BLaER1 (cell line): ENCODE measurements around the gene CMTM5.
"Not testable (repeated sequence)": the region's sequence is repeated elsewhere in the genome, so short reads cannot be mapped to it uniquely, and the experiment has no call there.

Experiments used
- H3K27ac ChIP-seq: shearing (Covaris generic); formaldehyde crosslinking; 2 replicates; pipeline ENCODE4 v1.8.1; 2022
- H3K27me3 ChIP-seq: shearing (Covaris generic); formaldehyde crosslinking; 2 replicates; pipeline ENCODE4 v1.8.1; 2022
- H3K36me3 ChIP-seq: shearing (Covaris generic); formaldehyde crosslinking; 2 replicates; pipeline ENCODE4 v1.8.1; 2022
- H3K4me1 ChIP-seq: shearing (Covaris generic); formaldehyde crosslinking; 2 replicates; pipeline ENCODE4 v1.8.1; 2022
- H3K4me2 ChIP-seq: shearing (Covaris generic); formaldehyde crosslinking; 2 replicates; pipeline ENCODE4 v1.8.1; 2022
- H3K4me3 ChIP-seq: shearing (Covaris generic); formaldehyde crosslinking; 2 replicates; pipeline ENCODE4 v1.8.1; 2022
- H3K9ac ChIP-seq: shearing (Covaris generic); formaldehyde crosslinking; 2 replicates; pipeline ENCODE4 v1.8.1; 2022
- H3K9me3 ChIP-seq: shearing (Covaris generic); formaldehyde crosslinking; 2 replicates; pipeline ENCODE4 v1.8.1; 2022
- H4K20me1 ChIP-seq: shearing (Covaris generic); formaldehyde crosslinking; 2 replicates; pipeline ENCODE4 v1.8.1; 2022
- Cebpa-rat ChIP-seq: shearing (Covaris generic); IDR thresholded peaks from 2 replicates; pipeline ENCODE4 v1.8.1; 2022

The CMTM5 gene

GRCh38 chr14:23384364-23385080 is 7.7 kb downstream of the CMTM5 start:
- Histone ChIP-seq H3K9me3 (no peaks in the 10 kb centered on the region), H3K27ac (no peak overlapping the region)
- TF ChIP-seq Cebpa-rat: no peak

GRCh38 chr14:23385244-23385641 is 8.4 kb downstream of the CMTM5 start:
- Histone ChIP-seq H3K9ac (no peak overlapping the region), H3K9me3 (no peaks in the 10 kb centered on the region), H3K36me3 (no peaks in the 10 kb centered on the region), H3K4me2 (no peak overlapping the region), H3K27ac (no peak overlapping the region), H3K4me3 (no peak overlapping the region), H4K20me1 (no peaks in the 10 kb centered on the region), H3K27me3 (peaks cover 6% of the 10 kb centered on the region; the same call in 1 of the 2 replicates), H3K4me1 (peaks cover 20% of the 10 kb centered on the region)
- TF ChIP-seq Cebpa-rat: no peak

More at GRCh38 chr14:23384364-23385080, 7.7 kb downstream of the CMTM5 start:
- H3K9ac ChIP-seq: no peak overlapping the region
- no peak overlapping the region for H3K4me2 ChIP-seq
- H3K27me3 ChIP-seq: peaks cover 6% of the 10 kb centered on the region; the same call in 1 of the 2 replicates
- no peaks in the 10 kb centered on the region for H3K36me3 ChIP-seq
- H4K20me1 ChIP-seq: no peaks in the 10 kb centered on the region
- peaks cover 28% of the 10 kb centered on the region for H3K4me1 ChIP-seq
- H3K4me3 ChIP-seq: no peak overlapping the region

DNA sequence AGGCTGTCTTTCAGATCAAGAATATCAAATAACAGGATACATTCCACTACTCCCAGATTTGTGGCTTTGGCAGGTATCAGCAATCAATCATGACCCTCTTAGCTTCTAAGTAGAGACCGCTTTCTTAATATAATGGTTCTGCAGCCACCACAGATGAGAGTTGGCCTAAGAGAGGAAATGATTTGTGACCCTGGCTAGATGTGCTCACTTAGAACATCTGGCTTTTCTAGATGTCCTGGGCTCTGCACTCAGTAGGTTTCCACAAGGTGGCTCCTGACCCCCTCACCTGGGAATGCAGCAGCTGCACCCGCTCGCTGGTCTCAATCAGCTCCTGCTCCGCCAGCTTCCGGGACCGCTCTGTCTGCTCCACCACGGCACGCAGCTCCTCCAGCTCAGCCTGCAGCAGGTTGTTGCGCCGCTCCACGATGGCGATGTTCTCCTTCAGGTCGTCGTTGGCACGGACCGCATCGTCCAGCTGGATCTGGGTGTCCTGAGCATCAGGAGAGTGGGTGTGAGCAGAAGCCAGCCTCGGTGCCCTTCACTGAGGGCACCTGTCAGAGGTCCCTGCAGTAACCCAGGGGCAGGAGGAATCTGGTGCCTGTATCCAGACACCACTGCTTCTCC is 8.9 kb downstream of the CMTM5 start:
- H3K36me3 ChIP-seq: no peaks in the 10 kb centered on the region
- H3K27me3 ChIP-seq: peaks cover 6% of the 10 kb centered on the region; the same call in 1 of the 2 replicates
- TF ChIP-seq Cebpa-rat: no peak
- no peak overlapping the region for H3K9ac ChIP-seq
- no peaks in the 10 kb centered on the region for H4K20me1 ChIP-seq
- no peak overlapping the region for H3K4me3 ChIP-seq
- no peaks in the 10 kb centered on the region for H3K9me3 ChIP-seq
- H3K27ac ChIP-seq: no peak overlapping the region
- no peak overlapping the region for H3K4me2 ChIP-seq
- H3K4me1 ChIP-seq: peaks cover 20% of the 10 kb centered on the region

DNA sequence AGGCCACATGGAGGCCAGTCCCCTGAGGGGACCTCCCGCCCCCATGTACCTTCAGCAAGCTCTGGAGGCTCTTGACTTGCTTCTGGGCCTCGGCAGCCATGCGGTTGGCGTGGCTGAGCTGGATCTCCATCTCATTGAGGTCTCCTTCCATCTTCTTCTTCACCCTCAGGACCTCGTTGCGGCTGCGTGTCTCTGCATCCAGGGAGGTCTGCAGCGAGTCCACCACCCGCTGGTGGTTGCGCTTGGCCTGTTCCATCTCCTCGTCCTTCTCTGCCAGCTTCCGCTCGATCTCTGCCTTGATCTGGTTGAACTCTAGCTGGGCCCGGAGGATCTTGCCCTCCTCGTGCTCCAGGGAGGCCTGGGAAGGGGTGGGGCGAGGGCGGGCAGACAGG is 9.4 kb downstream of the CMTM5 start:
- not testable (repeated sequence) for H3K9ac ChIP-seq, H3K4me3 ChIP-seq, H3K27me3 ChIP-seq, H3K4me2 ChIP-seq, H4K20me1 ChIP-seq, H3K27ac ChIP-seq, H3K36me3 ChIP-seq, H3K9me3 ChIP-seq
- H3K4me1 ChIP-seq: peaks cover 16% of the 10 kb centered on the region

GRCh38 chr14:23386999-23387398 is 10.2 kb downstream of the CMTM5 start:
- Histone ChIP-seq H3K4me2 (no peak overlapping the region), H3K9ac (no peak overlapping the region), H3K27me3 (0 out of 2 replicates have a peak, but pooled peaks cover 6% of the 10 kb centered on the region), H3K27ac (no peak overlapping the region), H4K20me1 (no peaks in the 10 kb centered on the region), H3K9me3 (no peaks in the 10 kb centered on the region), H3K4me1 (peaks cover 9% of the 10 kb centered on the region), H3K36me3 (no peaks in the 10 kb centered on the region), H3K4me3 (no peak overlapping the region)
- TF ChIP-seq Cebpa-rat: no peak

DNA sequence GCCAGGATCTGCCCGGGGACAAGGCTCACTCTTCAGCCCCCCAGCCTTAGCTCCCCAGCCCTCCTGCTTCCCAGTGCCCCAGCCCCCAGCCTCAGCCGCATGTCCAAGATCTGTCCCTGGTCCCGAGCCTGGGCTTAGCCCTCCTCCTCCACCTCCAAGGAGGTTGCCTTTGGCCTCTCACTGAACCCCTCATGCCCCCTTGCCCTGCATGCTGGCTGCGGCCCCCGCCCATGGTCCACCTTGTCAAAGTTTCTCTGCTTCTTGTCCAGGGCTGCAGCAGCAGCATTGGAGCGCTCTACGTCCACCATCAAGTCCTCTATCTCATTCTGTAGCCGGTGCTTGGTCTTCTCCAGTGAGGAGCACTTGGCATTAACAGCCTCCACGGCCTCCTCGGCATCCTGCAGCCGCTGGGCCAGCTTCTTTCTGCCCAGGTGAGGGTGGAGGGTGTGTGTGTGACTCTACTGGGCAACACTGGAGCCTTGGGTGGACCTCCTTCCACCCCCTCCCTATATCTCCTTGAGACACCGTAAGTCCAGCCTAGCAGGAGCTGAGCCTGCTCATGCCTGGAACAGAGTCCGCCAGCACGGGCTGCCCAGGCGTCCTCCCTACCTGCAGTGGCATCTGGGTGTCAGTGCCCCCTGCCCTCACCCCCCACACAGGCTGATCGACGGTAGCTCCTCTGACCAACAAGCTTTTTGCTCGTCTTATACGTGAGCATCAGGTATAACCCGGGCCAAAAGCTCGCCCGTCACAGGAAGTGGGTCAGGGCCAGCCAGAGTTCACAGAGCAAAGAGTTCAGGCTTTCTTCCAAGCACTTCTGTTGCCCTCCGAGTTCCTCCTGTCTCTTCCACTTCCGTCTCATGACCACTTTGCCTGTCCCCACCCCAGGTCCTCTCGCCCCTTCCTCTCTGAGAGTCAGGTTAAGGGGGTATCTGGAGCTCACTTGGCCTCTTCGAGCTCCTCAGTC is 11.4 kb downstream of the CMTM5 start:
- Histone ChIP-seq H4K20me1 (no peaks in the 10 kb centered on the region), H3K27ac (no peak overlapping the region), H3K4me3 (no peak overlapping the region), H3K36me3 (no peaks in the 10 kb centered on the region), H3K27me3 (no peaks in the 10 kb centered on the region), H3K4me2 (no peak overlapping the region), H3K9me3 (no peaks in the 10 kb centered on the region), H3K4me1 (no peaks in the 10 kb centered on the region), H3K9ac (no peak overlapping the region)
- no peak for TF ChIP-seq Cebpa-rat

DNA sequence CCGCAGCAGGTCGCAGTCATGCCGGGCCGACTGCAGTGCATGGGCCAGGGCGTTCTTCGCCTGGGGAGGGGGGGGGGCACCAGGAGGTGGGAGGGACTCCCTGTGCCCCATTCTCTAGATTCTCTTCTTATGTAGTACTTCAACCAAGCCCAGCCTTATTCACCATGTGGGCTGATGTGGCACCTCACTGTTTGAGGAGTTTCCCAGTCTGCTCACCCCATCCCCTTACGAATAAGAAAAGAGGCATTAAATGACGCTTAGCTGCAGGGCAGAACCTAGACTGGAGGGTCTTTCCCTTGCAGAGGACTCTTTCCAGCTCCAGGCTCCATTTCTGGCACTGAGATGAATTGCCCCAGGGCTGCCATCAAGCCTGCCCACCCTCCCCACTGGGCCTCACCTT is 12.2 kb downstream of the CMTM5 start:
- H3K4me1 ChIP-seq: no peaks in the 10 kb centered on the region
- no peak overlapping the region for H3K9ac ChIP-seq
- H3K36me3 ChIP-seq: no peaks in the 10 kb centered on the region
- no peak overlapping the region for H3K27ac ChIP-seq
- H3K4me2 ChIP-seq: no peak overlapping the region
- H3K4me3 ChIP-seq: no peak overlapping the region
- no peaks in the 10 kb centered on the region for H3K27me3 ChIP-seq
- no peak for TF ChIP-seq Cebpa-rat
- H3K9me3 ChIP-seq: no peaks in the 10 kb centered on the region
- H4K20me1 ChIP-seq: no peaks in the 10 kb centered on the region

- Histone ChIP-seq H3K27me3 (no peaks in the 10 kb centered on the region), H3K4me1 (no peaks in the 10 kb centered on the region)
Measured at GRCh38 chr14:23389396-23389795, 12.6 kb downstream of the CMTM5 start.

DNA sequence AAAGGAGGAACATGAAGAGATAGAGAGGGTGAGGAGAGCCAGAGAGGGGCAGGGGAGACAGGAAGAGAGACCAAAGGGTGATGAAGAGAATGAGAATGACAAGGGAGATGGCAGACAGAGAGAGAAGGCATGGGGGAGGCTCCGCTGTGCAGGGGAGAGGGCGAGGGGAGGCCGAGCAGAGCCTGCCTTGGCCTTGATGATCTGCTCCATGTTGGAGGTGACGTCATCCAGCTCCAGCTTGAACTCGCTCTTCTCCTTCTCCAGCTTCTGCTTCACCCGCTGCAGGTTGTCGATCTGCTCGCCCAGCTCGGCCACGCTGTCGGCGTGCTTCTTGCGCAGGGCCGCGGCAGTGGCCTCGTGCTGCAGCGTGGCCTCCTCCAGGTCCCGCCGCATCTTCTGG is 13.0 kb downstream of the CMTM5 start:
- not testable (repeated sequence) for H3K4me2 ChIP-seq, H3K27ac ChIP-seq, H3K36me3 ChIP-seq, H4K20me1 ChIP-seq, H3K27me3 ChIP-seq, H3K4me3 ChIP-seq, H3K9ac ChIP-seq, H3K4me1 ChIP-seq, H3K9me3 ChIP-seq

More at GRCh38 chr14:23389396-23389795, 12.6 kb downstream of the CMTM5 start:
- no peak overlapping the region for H3K9ac ChIP-seq
- no peak overlapping the region for H3K4me3 ChIP-seq
- H4K20me1 ChIP-seq: no peaks in the 10 kb centered on the region
- TF ChIP-seq Cebpa-rat: no peak
- H3K36me3 ChIP-seq: no peaks in the 10 kb centered on the region
- no peak overlapping the region for H3K4me2 ChIP-seq
- H3K27ac ChIP-seq: no peak overlapping the region
- H3K9me3 ChIP-seq: no peaks in the 10 kb centered on the region

DNA sequence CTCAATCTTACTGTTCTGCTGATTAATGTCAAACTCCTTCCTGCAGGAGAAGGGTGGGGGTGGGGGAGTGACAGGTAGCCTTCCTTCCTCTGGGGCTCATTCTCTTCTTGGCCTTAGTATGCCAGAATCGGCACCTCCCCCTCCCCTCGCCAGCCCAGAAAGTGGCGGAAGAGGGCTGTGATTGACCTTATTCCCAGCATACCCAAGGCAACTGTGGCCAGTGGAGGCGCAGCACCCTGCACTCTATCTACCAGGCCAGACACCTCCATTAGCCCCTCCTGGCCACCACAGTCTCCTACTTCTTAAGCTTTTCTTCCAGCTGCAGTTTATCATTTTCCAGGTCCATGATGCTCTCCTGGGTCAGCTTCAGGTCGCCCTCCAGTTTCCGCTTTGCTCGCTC is 15.8 kb downstream of the CMTM5 start:
- peaks cover 15% of the 10 kb centered on the region for H3K4me1 ChIP-seq
- no peak overlapping the region for H3K4me3 ChIP-seq
- no peaks in the 10 kb centered on the region for H3K36me3 ChIP-seq
- no peak overlapping the region for H3K4me2 ChIP-seq
- no peak overlapping the region for H3K9ac ChIP-seq
- H4K20me1 ChIP-seq: no peaks in the 10 kb centered on the region; the same call in 1 of the 2 replicates
- no peak overlapping the region for H3K27ac ChIP-seq
- H3K9me3 ChIP-seq: no peaks in the 10 kb centered on the region
- no peaks in the 10 kb centered on the region for H3K27me3 ChIP-seq
- TF ChIP-seq Cebpa-rat: no peak
